Fibroblast of the aortic adventitia (primary cell): ENCODE results near the gene CDH8. TPM values are rescaled to one million over a fixed set of nuclear protein-coding genes. Genes with fewer than 3 reads are reported as not detected.

Source experiments
- DNase-seq: peaks from one replicate; pipeline ENCODE4 v3.0.0-alpha.2; 2010; ENCODE audit warnings: low read depth
- H3K4me3 ChIP-seq: 2 replicates; pipeline ENCODE4 v1.5.1; 2011; ENCODE audit warnings: low read depth, mild to moderate bottlenecking, control low read depth, low read length, moderate library complexity
- CTCF ChIP-seq: IDR thresholded peaks from 2 replicates; pipeline ENCODE4 v1.5.1; 2011; ENCODE audit warnings: mild to moderate bottlenecking, low read length, control low read depth, inconsistent platforms; ENCODE audit not compliant: insufficient read depth
- total RNA-seq: library from RNA; depleted of rRNA; stranded (reverse); fragments of >200 nt; gene quantifications from 2 replicates; pipeline ENCODE4 v1.2.3, GENCODE V29; 2012; ENCODE audit warnings: low replicate concordance

CDH8 gene
- total RNA-seq, 1 donor, result not detected

- no peak for DNase-seq
- H3K4me3 ChIP-seq, result no peak overlapping the region
- TF ChIP-seq CTCF, result no peak
These were observed 30.5 kb upstream of the CDH8 start for GRCh38 chr16:62066747-62067146.

GRCh38 chr16:62064173-62064572 lies 27.9 kb upstream of the CDH8 start:
- no peak overlapping the region for H3K4me3 ChIP-seq
- no peak for DNase-seq
- TF ChIP-seq CTCF, result no peak

GRCh38 chr16:62060089-62060488 lies 23.9 kb upstream of the CDH8 start:
- no peak overlapping the region for H3K4me3 ChIP-seq
- no peak for TF ChIP-seq CTCF
- no peak for DNase-seq

GRCh38 chr16:62059527-62059926 lies 23.3 kb upstream of the CDH8 start:
- no peak overlapping the region for H3K4me3 ChIP-seq
- no peak for DNase-seq
- TF ChIP-seq CTCF, result no peak

GRCh38 chr16:62058412-62058811 lies 22.2 kb upstream of the CDH8 start:
- no peak overlapping the region for H3K4me3 ChIP-seq
- TF ChIP-seq CTCF, result no peak

GRCh38 chr16:62051942-62052341 lies 15.7 kb upstream of the CDH8 start:
- no peak for DNase-seq
- no peak for TF ChIP-seq CTCF
- H3K4me3 ChIP-seq, result no peak overlapping the region

More at GRCh38 chr16:62058412-62058811, 22.2 kb upstream of the CDH8 start:
- DNase-seq, result no peak

GRCh38 chr16:62050793-62051192 lies 14.6 kb upstream of the CDH8 start:
- no peak overlapping the region for H3K4me3 ChIP-seq
- DNase-seq, result no peak
- TF ChIP-seq CTCF, result no peak
